H7 (cell line): Measurements from ENCODE around the gene TADA2B. TPM values are rescaled to one million over a fixed set of nuclear protein-coding genes. Genes with fewer than 3 reads are reported as not detected.

ENCODE experiments used
- DNase-seq: peaks from one replicate; pipeline ENCODE4 v3.0.0; 2012
- H3K27me3 ChIP-seq: 2 replicates; pipeline ENCODE4 v1.6.0; 2011; ENCODE audit warnings: mild to moderate bottlenecking, low read length; ENCODE audit not compliant: control insufficient read depth, insufficient read depth
- H3K36me3 ChIP-seq: replicated peaks from 2 replicates; pipeline ENCODE4 v1.5.1; 2011; ENCODE audit warnings: low read length; ENCODE audit not compliant: control insufficient read depth, insufficient read depth
- H3K4me3 ChIP-seq: 2 replicates; pipeline ENCODE4 v1.5.1; 2011; ENCODE audit warnings: low read depth, mild to moderate bottlenecking, control low read depth, low read length, moderate library complexity; ENCODE audit not compliant: insufficient read depth
- total RNA-seq: library from RNA; depleted of rRNA; stranded (reverse); fragments of >200 nt; shearing (Covaris generic); gene quantifications from 2 replicates; pipeline ENCODE4 v1.2.3, GENCODE V29; 2014

The TADA2B gene
- total RNA-seq, 1 experiment from 2014 or later: 14.0 TPM

GRCh38 chr4:7052313-7052712 is 9.1 kb downstream of the TADA2B start:
- Histone ChIP-seq H3K36me3 (peaks cover 1% of the 10 kb centered on the region; the same call in 1 of the 2 replicates), H3K4me3 (no peak overlapping the region), H3K27me3 (no peaks in the 10 kb centered on the region)
- DNase-seq: no peak

GRCh38 chr4:7052923-7053715 is 9.9 kb downstream of the TADA2B start:
- Histone ChIP-seq H3K4me3 (no peak overlapping the region), H3K27me3 (no peaks in the 10 kb centered on the region), H3K36me3 (peaks cover 1% of the 10 kb centered on the region; the same call in 1 of the 2 replicates)
- no peak for DNase-seq

- H3K4me3 ChIP-seq: no peak overlapping the region
- DNase-seq: no peak
- H3K36me3 ChIP-seq: peaks cover 1% of the 10 kb centered on the region; the same call in 1 of the 2 replicates
- H3K27me3 ChIP-seq: no peaks in the 10 kb centered on the region
Measured at GRCh38 chr4:7054106-7054880, 11.1 kb downstream of the TADA2B start.

- Histone ChIP-seq H3K27me3 (no peaks in the 10 kb centered on the region), H3K36me3 (peaks cover 1% of the 10 kb centered on the region; the same call in 1 of the 2 replicates), H3K4me3 (no peak overlapping the region)
- DNase-seq: no peak
Measured at GRCh38 chr4:7055111-7055989, 12.2 kb downstream of the TADA2B start.

- no peak for DNase-seq
- Histone ChIP-seq H3K36me3 (peaks cover 3% of the 10 kb centered on the region), H3K4me3 (no peak overlapping the region), H3K27me3 (no peaks in the 10 kb centered on the region)
Measured at GRCh38 chr4:7055990-7056325, 12.8 kb downstream of the TADA2B start.

GRCh38 chr4:7058792-7059191 is 15.6 kb downstream of the TADA2B start:
- Histone ChIP-seq H3K4me3 (no peak overlapping the region), H3K27me3 (no peaks in the 10 kb centered on the region), H3K36me3 (peaks cover 21% of the 10 kb centered on the region)
- DNase-seq: no peak

GRCh38 chr4:7059662-7060061 is 16.5 kb downstream of the TADA2B start:
- no peak for DNase-seq
- peaks cover 27% of the 10 kb centered on the region for H3K36me3 ChIP-seq
- H3K4me3 ChIP-seq: no peak overlapping the region
- H3K27me3 ChIP-seq: no peaks in the 10 kb centered on the region

- peaks cover 28% of the 10 kb centered on the region for H3K36me3 ChIP-seq
- H3K27me3 ChIP-seq: no peaks in the 10 kb centered on the region
- DNase-seq: no peak
- no peak overlapping the region for H3K4me3 ChIP-seq
Measured at GRCh38 chr4:7060346-7061150, 17.4 kb downstream of the TADA2B start.

GRCh38 chr4:7061815-7062214 is 18.6 kb downstream of the TADA2B start:
- H3K4me3 ChIP-seq: no peak overlapping the region
- DNase-seq: no peak
- no peaks in the 10 kb centered on the region for H3K27me3 ChIP-seq
- H3K36me3 ChIP-seq: peaks cover 28% of the 10 kb centered on the region

- no peak overlapping the region for H3K4me3 ChIP-seq
- DNase-seq: no peak
- peaks cover 28% of the 10 kb centered on the region for H3K36me3 ChIP-seq
- H3K27me3 ChIP-seq: no peaks in the 10 kb centered on the region
Measured at GRCh38 chr4:7062816-7063215, 19.6 kb downstream of the TADA2B start.

- no peak for DNase-seq
- H3K4me3 ChIP-seq: no peak overlapping the region
- no peaks in the 10 kb centered on the region for H3K27me3 ChIP-seq
- peaks cover 28% of the 10 kb centered on the region for H3K36me3 ChIP-seq
Measured at GRCh38 chr4:7063362-7063761, 20.2 kb downstream of the TADA2B start.

GRCh38 chr4:7066006-7066405 is 22.8 kb downstream of the TADA2B start:
- no peak for DNase-seq
- H3K36me3 ChIP-seq: peaks cover 26% of the 10 kb centered on the region
- peaks cover 9% of the 10 kb centered on the region for H3K27me3 ChIP-seq
- H3K4me3 ChIP-seq: no peak overlapping the region

GRCh38 chr4:7066493-7066892 is 23.3 kb downstream of the TADA2B start:
- no peak for DNase-seq
- peaks cover 22% of the 10 kb centered on the region for H3K36me3 ChIP-seq
- H3K4me3 ChIP-seq: no peak overlapping the region
- peaks cover 11% of the 10 kb centered on the region for H3K27me3 ChIP-seq

- Histone ChIP-seq H3K4me3 (peak overlapping the region; percentile 96), H3K36me3 (peaks cover 17% of the 10 kb centered on the region), H3K27me3 (peaks cover 12% of the 10 kb centered on the region)
- DNase-seq: no peak
Measured at GRCh38 chr4:7067126-7067451, 23.9 kb downstream of the TADA2B start.
